Cortex of kidney (tissue), 1 donor: ENCODE results near the gene KCNIP1.

ENCODE experiments used
- DNase-seq: peaks from one replicate; lab custom pipeline; 2025; lab: John Stamatoyannopoulos, UW

Gene KCNIP1

GRCh38 chr5:170597109-170597751 is 93.4 kb downstream of the KCNIP1 start:
- no peak for DNase-seq

DNA sequence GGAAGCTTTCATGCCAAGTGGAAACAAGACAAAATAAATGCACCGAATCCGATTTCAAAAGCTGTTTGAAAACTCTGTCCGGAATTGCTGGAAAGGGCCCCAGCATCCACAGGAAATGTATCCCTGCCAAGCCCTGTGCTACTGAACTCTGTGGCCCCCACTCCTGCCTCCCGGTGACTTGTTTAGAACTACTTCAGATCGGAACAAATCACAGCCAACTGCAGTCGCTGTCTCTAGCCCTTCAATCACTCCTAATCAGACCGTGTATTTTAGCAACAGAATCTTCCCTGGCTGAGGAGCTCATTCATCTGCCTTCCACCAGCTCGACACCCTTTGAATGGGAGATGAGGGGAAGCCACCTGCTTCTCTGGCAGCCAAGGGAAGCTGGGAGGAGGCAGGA is 94.1 kb downstream of the KCNIP1 start:
- no peak for DNase-seq

GRCh38 chr5:170599756-170600155 is 95.9 kb downstream of the KCNIP1 start:
- DNase-seq, result no peak

GRCh38 chr5:170601619-170602018 is 97.8 kb downstream of the KCNIP1 start:
- DNase-seq, result no peak

GRCh38 chr5:170603109-170603508 is 99.3 kb downstream of the KCNIP1 start:
- no peak for DNase-seq

GRCh38 chr5:170603578-170604565 is 100.1 kb downstream of the KCNIP1 start:
- no peak for DNase-seq

DNA sequence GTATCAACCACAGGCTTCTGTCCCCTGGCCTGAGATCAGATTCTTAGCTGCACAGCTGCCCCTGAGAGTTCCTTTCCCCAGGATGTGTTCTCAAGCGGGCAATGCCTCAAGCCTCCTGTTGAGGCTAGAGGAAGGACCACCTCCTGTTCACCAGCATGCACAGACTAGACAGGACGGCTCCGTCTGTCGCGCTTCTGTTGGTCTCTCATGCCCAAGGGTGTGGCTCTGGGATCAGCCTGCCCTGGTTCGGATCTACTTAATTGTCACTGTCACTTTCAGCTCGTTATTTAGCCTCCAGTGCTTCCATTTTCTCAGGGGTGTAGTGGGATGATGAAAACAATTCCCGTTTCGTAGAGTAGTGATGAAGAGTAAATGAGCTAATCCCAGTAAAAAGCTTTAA is 103.1 kb downstream of the KCNIP1 start:
- DNase-seq, result no peak

DNA sequence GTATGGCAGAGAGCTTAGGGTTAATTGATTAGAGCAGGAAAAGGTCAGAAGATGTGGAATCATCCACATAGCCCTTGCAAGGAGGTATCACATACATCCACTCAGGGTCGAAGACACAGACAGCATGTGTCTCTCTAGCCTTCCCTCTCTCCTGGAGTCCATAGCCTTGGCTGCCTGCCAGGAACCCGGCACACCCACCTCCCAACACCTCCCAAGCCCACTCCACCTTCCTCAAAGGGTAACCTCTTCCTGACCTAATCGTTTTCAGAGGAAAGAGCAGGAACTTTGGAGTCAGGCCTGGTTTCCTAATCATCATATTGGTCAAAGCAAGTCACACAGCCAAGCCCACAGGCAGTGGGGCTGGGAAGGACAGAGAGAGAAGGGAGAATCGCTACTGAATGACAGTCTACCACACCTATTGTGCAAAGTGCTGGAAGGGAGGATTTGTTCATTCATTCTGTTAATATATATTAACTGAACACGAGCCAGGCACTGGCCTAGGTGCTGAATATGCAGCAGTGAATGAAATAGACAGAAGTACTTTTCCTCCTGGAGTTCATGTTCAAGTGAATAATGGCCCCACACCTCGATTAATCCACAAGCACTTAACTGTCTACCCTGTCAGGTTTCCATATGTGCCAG is 107.8 kb downstream of the KCNIP1 start:
- no peak for DNase-seq

- DNase-seq, result no peak
Measured at GRCh38 chr5:170612256-170612678, 108.4 kb downstream of the KCNIP1 start.

- DNase-seq, result no peak
Measured at GRCh38 chr5:170614065-170614490, 110.3 kb downstream of the KCNIP1 start.

DNA sequence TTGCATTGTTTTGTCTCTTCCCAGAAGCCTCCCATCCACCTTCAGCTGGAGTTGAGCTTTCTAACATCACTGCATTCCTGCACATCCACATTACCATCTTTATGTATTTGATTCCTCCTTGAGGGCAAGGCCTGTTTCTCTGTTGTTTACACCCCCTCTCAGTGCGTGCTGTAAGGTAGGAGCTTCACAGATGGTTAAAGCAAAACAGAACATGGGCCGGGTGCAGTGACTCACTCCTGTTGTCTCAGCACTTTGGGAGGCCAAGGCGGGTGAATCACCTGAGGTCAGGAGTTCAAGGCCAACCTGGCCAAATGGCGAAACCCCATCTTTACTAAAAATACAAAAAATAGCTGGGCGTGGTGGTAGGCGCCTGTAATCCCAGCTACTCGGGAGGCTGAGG is 110.9 kb downstream of the KCNIP1 start:
- no peak for DNase-seq

DNA sequence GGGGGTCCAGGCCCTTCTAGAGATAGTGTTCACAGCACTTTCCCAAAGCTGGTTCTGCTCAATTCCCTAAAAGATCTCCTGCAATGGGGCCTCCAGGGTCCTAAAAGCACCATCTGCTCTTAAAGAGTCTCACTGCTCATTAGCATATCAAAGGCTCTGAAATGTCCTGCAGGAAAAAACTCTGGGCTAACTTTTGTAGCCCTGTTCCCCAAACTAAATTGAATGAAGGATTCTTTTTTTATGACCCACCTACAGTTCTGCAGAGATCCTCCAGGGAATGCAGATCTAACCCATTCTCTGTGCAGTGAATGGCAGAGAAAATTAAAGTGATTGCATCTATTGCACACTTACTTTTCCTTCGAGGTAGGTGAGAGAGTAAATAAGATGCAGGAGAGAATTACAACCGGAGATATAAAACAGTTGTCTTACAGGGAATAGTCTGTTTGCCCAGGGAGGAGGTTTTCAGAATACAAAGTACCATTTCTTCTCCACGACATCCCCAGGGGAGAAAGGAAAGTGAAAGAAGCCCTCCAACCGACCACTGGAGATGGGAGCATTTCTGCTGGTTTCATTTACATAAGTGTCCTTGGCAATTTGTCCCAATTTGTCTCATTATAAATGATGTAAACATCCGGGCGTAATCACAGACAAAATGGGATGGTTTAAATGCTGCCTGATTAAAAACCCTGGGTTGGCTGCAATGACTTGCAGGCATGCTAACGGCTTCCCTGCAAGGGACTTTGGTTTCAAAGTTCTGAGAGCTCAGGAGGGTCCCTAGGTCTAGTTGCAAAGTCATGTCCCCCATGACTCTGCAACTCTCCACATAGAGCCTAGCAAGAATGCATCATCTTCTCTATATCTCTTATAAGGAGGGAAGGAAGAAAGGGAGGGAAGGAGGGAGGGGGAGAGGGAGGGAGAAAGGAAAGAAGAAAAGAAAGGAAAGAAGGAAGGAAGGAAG is 114.0 kb downstream of the KCNIP1 start:
- no peak for DNase-seq

DNA sequence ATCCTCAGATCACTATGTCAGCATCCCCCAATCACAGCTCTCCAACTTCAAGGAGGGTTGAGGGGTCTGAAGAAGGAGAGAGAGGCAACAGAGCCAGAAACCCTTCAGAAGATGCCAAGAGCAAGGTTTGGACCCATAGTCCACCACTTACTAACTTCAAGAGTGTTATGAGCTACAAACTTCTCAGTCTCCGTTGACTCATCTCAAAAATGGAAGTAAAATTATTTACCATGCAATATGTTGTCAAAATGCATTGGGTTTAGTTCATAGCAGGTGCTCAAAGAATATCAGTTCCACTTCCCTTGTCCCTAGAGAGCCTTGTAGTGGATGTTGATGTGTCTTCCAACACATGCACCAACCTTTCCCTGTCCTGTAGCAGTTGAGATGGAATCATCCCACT is 116.0 kb downstream of the KCNIP1 start:
- no peak for DNase-seq

DNA sequence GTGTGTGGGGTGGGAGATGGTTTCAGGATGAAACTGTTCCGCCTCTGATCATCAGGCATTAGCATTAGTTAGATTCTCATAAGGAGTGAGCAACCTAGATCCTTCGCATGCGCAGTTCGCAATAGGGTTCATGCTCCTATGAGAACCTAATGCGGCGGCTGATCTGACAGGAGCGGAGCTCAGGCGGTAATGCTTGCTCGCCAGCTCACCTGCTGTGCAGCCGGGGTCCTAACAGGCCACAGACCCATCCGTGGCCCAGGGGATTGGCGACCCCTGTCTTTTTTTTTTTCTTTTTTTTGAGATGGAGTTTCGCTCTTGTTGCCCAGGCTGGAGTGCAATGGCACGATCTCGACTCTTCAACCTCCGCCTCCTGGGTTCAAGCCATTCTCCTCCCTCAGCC is 119.1 kb downstream of the KCNIP1 start:
- no peak for DNase-seq

DNA sequence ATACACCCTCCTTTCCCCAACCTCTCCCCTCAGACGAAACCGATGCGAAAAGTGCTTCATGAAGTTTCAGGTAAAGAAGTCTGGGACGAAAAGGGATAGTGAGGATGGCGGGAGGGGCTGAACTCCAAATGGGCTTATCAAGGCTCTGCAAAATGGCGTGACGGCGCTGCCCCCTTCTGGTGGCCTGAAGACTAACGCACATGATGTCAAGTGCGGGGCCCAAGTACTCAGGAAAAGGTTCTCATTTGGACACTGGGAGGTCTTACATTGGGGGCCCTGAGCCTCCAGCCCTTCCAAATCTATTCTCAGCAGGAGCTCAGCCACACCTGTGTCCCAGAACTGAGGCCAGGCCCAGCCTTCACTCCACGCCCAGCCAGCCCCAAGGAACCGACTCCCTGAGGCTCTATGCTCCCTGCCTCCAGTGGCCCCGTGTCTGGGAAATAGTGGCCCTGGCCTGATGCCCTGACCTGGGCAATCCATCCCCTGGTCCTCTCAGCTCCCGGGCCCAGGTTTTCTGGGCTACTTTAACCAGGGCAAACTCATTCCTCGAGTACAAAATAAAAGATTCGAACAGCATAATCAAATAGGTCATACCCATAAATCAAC is 119.9 kb downstream of the KCNIP1 start:
- no peak for DNase-seq

- no peak for DNase-seq
Measured at GRCh38 chr5:170625221-170626165, 121.7 kb downstream of the KCNIP1 start.

- no peak for DNase-seq
Measured at GRCh38 chr5:170626507-170627150, 122.8 kb downstream of the KCNIP1 start.

DNA sequence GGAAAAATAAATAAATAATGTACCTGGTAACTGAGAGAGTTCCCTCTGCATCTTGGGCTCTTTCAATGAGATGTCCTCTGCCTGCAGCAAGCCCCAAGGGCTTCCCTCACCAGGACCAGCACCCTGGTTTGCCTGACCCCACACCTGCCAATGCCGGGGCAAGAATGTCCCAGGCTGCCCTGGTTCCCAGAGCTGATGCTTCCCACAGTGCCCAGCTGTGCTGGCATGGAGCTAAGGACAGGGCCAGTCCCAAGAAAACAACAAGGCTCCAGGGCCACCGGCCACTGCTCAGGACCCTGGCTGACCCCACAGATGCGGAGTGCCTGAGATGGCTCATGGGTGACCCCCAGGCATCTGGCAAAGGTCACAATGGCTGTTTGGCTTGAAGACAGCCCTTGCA is 123.5 kb downstream of the KCNIP1 start:
- DNase-seq, result no peak

DNA sequence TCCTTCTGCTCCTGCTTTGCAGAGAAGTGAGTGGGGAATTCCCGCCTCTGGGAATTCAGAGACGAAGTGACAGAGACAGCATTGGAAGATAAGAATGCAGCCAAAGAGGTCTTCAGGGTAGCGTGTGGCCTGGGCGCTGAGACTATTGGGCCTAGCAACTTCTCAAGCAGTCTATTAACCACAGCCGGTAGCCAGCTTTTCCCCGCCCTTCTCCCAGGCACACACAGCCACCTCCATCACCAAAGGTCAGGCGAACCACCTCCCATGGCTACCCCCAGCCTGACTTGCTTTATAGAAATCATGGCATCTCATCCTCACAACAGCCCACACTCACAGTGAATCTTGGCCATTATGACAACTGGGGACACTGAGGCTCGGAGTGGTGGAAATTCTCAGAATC is 124.2 kb downstream of the KCNIP1 start:
- DNase-seq, result no peak
